ENCODE results near the gene DLG2. TPM values are rescaled to one million over a fixed set of nuclear protein-coding genes. Genes with fewer than 3 reads are reported as not detected.

Gene DLG2
- total RNA-seq, 1 donor from 2014 or later: 7.2 TPM

DNA sequence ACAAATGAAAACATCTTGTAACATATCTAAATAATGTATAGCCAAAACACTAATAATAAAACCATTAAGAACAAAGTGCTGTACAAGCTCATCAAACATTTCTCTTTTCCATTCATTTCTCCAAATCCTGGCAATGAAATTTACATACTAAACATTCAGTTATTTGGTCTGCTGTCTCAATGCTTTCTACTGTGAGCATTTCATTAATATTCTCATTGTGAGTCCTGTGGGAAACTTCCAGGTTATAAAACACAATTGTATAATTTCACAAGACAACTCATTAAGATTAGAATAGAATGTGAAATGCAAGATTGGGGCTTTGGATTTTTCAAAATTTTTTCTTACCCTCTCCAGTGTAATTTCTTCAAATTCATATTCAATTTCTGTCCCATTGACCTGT lies 1464.0 kb downstream of the DLG2 start:
- H3K27ac ChIP-seq: no peak overlapping the region
- H3K4me1 ChIP-seq: no peaks in the 10 kb centered on the region
- H3K27me3 ChIP-seq (ENCODE audit: low read depth): no peaks in the 10 kb centered on the region
- H3K4me3 ChIP-seq: no peak overlapping the region
- intact Hi-C loops (cut with DNase I): no loop called here
- no peaks in the 10 kb centered on the region for H3K36me3 ChIP-seq
- TF ChIP-seq, protein P1, sequence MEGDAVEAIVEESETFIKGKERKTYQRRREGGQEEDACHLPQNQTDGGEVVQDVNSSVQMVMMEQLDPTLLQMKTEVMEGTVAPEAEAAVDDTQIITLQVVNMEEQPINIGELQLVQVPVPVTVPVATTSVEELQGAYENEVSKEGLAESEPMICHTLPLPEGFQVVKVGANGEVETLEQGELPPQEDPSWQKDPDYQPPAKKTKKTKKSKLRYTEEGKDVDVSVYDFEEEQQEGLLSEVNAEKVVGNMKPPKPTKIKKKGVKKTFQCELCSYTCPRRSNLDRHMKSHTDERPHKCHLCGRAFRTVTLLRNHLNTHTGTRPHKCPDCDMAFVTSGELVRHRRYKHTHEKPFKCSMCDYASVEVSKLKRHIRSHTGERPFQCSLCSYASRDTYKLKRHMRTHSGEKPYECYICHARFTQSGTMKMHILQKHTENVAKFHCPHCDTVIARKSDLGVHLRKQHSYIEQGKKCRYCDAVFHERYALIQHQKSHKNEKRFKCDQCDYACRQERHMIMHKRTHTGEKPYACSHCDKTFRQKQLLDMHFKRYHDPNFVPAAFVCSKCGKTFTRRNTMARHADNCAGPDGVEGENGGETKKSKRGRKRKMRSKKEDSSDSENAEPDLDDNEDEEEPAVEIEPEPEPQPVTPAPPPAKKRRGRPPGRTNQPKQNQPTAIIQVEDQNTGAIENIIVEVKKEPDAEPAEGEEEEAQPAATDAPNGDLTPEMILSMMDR (IDR thresholded peaks at IDR 0.05): no peak
- DNase-seq (no peak), ATAC-seq (no peak)
- no peaks in the 10 kb centered on the region for H3K9me3 ChIP-seq

DNA sequence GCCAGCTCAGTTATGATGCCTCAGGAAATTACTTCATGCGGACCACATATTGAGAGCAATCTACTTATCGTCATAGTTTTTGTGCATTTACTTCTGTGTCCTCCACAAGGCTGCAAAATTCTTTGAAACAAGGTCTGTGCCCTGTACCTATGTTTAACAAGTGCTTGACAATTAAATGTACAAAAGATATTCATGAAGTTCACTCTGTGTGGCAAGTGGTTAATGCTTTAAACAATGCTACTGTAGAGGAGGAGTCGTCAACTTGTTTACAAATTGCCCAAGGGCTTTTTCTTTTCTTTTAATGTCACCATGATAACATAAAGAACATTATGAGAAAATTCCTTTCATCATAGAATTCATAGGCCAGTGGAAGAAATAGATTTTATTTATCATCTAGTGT lies 1469.5 kb downstream of the DLG2 start:
- DNase-seq (no peak), ATAC-seq (no peak)
- H3K27me3 ChIP-seq (ENCODE audit: low read depth): no peaks in the 10 kb centered on the region
- H3K36me3 ChIP-seq: no peaks in the 10 kb centered on the region
- peaks cover 5% of the 10 kb centered on the region for H3K9me3 ChIP-seq
- H3K27ac ChIP-seq: no peak overlapping the region
- H3K4me3 ChIP-seq: no peak overlapping the region
- H3K4me1 ChIP-seq: no peaks in the 10 kb centered on the region
- TF ChIP-seq, protein P1 (IDR thresholded peaks at IDR 0.05): no peak
- intact Hi-C loops (cut with DNase I): no loop called here

DNA sequence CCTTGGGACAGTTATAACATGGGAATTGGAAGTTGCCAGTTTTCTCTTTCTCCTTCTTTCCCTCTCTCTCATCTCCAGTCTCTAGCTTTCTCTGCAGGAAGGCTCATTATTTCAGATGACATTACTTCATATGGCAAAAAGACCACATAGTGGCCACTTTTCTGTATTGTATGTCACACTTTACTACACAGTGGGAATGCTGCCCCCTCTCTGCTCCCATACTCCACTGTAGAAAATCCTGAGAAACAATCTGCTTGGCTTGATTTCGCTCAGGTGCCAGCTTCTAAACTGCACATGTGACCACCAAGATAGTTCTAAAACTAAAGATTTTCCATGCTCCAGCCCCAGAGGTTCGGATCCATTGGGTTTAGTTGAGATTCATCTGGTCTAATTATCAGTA lies 1480.3 kb downstream of the DLG2 start:
- H3K9me3 ChIP-seq: no peaks in the 10 kb centered on the region
- no peaks in the 10 kb centered on the region for H3K36me3 ChIP-seq
- TF ChIP-seq, protein P1 (IDR thresholded peaks at IDR 0.05): no peak
- DNase-seq (no peak), ATAC-seq (no peak)
- intact Hi-C loops (cut with DNase I): no loop called here
- H3K27ac ChIP-seq: no peak overlapping the region
- no peaks in the 10 kb centered on the region for H3K27me3 ChIP-seq (ENCODE audit: low read depth)
- H3K4me1 ChIP-seq: no peaks in the 10 kb centered on the region
- H3K4me3 ChIP-seq: no peak overlapping the region

DNA sequence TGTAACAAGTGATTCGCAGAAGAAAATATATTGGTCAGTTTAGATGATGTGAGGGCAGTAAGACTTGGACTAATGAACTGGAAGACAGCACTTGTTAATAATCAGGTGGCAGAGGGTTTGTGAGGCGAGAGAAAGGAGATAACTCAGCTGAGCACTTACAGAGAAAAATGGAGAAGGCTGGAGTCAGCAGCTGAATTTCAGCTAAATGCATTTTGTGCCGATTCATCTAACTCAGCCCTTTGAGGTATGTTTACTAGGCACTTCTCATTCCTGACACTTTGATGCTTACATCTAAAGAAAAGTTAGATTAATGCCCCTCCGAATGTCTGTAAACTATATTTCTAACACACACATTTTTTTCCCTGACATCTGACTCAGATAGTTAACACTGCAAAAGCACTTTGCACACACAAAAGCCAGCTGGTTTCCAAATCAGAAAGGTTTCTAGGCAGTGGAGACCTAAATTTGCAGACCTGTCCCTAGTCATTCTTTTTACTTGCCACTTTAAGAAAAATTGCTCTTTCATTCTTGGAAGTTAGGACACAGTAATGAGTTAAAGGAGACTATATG lies 1481.4 kb downstream of the DLG2 start:
- no peak for ATAC-seq
- H3K27ac ChIP-seq: no peak overlapping the region
- H3K9me3 ChIP-seq: no peaks in the 10 kb centered on the region
- intact Hi-C loops (cut with DNase I): no loop called here
- DNase-seq: no peak
- H3K4me3 ChIP-seq: no peak overlapping the region
- no peaks in the 10 kb centered on the region for H3K4me1 ChIP-seq
- no peaks in the 10 kb centered on the region for H3K27me3 ChIP-seq (ENCODE audit: low read depth)
- H3K36me3 ChIP-seq: no peaks in the 10 kb centered on the region
- TF ChIP-seq, protein P1 (IDR thresholded peaks at IDR 0.05): no peak

DNA sequence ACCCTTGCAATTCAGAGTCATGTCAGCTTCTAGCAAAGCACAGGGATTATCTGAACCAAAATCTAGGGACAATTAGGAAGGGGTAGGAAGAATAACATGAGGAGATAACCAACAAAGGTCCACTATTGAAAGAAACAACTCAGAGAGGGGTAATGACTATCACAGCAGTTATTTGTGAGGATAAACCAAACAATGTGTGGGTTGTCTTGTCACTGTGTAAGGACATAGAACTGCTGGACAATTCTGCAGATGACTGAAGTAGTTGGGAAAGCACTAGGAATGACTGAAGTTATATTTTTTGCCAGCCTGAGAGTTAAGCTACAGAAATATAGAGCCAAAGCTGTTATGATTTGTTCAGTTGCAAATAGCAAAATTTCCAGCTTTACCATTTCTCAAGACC lies 1482.6 kb downstream of the DLG2 start:
- Histone ChIP-seq H3K9me3 (no peaks in the 10 kb centered on the region), H3K27me3 (ENCODE audit: low read depth) (no peaks in the 10 kb centered on the region), H3K4me1 (no peaks in the 10 kb centered on the region), H3K36me3 (no peaks in the 10 kb centered on the region), H3K4me3 (no peak overlapping the region), H3K27ac (no peak overlapping the region)
- ATAC-seq (no peak), DNase-seq (no peak)
- intact Hi-C loops (cut with DNase I): no loop called here
- TF ChIP-seq, protein P1 (IDR thresholded peaks at IDR 0.05): no peak

DNA sequence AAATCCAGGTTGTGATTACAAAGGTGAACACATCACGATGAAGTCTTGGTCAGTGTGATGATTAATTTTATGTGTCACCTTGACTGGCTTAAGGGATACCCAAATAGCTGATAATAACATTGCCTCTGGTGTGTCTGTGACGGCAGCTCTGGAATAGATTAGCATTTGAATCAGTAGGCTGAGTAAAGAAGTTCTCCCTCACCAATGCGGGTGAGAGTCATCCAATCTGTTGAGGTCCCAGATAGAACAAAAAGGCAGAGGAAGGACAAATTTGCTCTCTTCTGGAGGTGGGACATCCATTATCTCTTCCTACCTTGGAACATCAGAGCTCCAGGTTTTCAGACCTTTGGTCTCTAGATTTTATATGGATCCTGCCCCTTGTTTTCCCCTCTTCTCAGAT lies 1484.7 kb downstream of the DLG2 start:
- no peak overlapping the region for H3K27ac ChIP-seq
- H3K36me3 ChIP-seq: no peaks in the 10 kb centered on the region
- no peaks in the 10 kb centered on the region for H3K27me3 ChIP-seq (ENCODE audit: low read depth)
- H3K4me3 ChIP-seq: no peak overlapping the region
- no peaks in the 10 kb centered on the region for H3K9me3 ChIP-seq
- no peak for DNase-seq
- intact Hi-C loops (cut with DNase I): no loop called here
- ATAC-seq: no peak
- TF ChIP-seq, protein P1 (IDR thresholded peaks at IDR 0.05): no peak
- no peaks in the 10 kb centered on the region for H3K4me1 ChIP-seq
